GM10266 (cell line): ENCODE results near the gene P3H2.
"Not testable (repeated sequence)": the region's sequence is repeated elsewhere in the genome, so short reads cannot be mapped to it uniquely, and the experiment has no call there.

Experiments
- DNase-seq: peaks from one replicate; pipeline ENCODE4 v3.0.0; 2012; ENCODE audit errors: extremely low spot score
- CTCF ChIP-seq: IDR thresholded peaks from 2 replicates; pipeline ENCODE4 v1.5.1; 2012; ENCODE audit warnings: mild to moderate bottlenecking, low read depth; ENCODE audit not compliant: control insufficient read depth, insufficient read depth; ENCODE audit errors: missing control alignments

The P3H2 gene

DNA sequence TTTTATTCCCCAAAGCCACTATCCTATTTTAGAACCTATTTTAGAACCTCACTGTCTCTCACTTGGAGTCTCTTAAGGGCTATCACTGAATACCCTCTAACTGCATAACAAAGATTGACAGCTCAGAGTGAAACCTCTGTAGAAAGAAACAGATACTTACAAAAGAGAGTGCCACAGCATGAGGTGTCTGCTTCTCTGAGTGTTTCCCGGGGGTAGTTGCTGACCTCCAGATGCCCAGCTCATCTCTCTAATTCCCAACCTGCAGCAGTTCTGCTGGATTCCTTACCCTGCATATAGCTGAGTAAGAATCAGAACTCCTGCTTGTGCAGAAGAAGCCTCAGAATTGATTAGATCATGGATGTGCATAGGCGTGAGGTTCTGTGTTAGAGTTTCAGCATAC, 34.5 kb downstream of the P3H2 start:
- DNase-seq: peak; percentile 27
- TF ChIP-seq CTCF: no peak

- DNase-seq: no peak
- no peak for TF ChIP-seq CTCF
These were observed 35.7 kb downstream of the P3H2 start for GRCh38 chr3:190084983-190085382.

GRCh38 chr3:190083635-190084034, 37.1 kb downstream of the P3H2 start:
- DNase-seq: no peak
- TF ChIP-seq CTCF: no peak

- TF ChIP-seq CTCF: no peak
- no peak for DNase-seq
These were observed 39.3 kb downstream of the P3H2 start for GRCh38 chr3:190081389-190081788.

DNA sequence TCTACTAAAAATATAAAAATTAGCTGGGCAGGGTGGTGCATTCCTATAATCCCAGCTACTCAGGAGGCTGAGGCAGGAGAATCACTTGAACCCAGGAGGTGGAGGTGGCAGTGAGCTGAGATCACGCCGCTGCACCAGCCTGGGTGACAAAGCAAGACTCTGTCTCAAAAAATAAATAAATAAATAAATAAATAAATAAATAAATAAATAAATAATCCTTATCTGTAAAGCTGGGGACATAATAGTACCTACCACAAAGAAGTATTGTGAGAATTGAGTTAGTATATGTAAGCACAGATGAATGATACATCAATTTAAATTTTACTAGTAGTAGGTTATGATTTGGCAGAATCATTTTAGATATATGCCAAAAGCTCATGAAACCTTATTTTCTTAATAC, 41.5 kb downstream of the P3H2 start:
- DNase-seq: not testable (repeated sequence)

DNA sequence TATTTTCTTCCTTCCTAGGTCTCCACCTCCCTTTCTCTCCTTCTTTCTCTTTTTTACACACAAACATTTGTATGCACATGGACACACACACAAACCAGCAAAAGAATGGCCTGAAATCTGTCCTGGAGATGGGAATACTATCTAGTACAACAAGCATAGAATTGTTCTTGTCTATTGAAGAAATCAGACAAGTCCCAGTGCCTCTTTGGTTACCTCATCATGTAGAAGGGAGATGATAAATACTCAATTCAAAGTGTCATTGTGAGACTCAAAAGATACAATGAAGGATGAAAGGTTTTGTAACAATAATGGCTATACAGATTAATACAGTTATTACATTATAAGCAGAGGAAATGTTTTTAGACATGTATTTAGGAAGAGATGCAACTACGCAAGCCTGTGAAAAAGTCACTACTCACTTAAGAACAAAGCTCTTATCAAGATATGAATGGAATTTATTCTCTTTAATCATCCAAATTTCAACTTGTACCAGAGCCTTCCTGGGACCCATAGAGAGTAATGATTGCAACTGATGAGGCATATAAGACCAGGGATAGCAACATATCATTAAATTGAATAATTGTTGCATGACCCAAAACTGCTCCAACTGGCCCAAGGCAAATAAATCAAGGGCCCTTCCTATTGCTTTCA, 43.2 kb downstream of the P3H2 start:
- no peak for TF ChIP-seq CTCF
- no peak for DNase-seq

- no peak for TF ChIP-seq CTCF
- DNase-seq: no peak
These were observed 43.9 kb downstream of the P3H2 start for GRCh38 chr3:190076601-190077394.

DNA sequence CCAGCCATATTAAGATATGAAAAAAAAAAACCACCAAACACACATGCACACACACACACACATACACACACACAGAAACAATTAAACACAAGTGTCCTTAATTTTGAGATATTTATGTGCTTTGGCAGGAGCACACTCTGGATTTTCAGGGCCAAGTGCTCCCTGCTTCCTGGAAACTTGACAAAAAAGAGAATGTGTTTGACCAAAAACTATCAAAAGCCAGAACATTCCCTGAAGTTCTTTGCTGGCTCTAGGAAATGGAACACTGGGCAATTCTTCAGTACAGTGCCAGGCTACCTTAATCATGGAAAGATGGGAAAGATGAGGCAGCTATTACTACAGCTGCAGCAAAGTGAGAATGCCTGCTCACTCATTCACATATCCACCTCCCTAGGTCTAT, 44.6 kb downstream of the P3H2 start:
- no peak for TF ChIP-seq CTCF
- no peak for DNase-seq
